ENCODE data around the gene NCBP2L.

Gene NCBP2L

DNA sequence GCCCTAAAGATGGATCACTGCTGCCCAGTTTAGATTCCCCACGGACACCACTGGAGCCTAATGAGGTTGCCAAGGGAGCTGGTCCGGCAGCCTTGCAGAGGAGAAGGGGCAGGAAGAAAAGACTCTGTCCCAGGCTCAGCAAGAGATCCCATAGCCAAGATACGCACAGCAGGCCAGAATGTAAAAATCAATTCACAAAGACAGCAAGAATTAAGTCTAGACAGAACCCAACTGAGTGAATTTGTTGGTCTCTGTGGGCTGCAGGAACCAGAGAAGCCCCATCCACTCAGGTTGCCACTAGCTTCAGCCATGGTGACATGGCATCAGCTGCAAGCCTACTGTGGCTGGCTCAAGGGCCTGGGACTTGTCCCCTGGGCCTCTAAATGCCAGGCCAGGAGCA is 24.8 kb upstream of the NCBP2L start:
- DNase-seq (ENCODE audit: low read depth, low spot score), result no peak

DNA sequence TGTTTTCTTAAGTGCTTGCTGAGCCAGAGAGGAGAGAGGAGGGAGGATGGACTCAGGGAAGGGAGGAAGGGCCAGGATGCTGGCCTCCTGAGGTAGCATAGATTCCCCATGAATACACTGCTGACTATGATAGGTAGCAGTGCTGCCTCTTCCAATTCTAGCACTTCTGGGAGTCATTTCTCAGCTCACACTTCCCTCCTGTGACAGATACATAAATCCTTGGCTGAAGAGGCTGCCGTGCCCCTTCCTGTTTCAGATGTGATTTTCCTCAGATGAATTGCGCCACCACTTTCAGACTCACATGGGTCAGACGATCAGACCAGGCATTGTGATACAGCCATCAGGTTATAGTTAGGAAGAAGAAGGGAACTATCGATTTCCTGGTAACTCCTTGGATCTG is 24.3 kb upstream of the NCBP2L start:
- no peak for DNase-seq (ENCODE audit: low read depth, low spot score)

- no peak for DNase-seq (ENCODE audit: low read depth, low spot score)
Measured at GRCh38 chrX:107755721-107756120, 21.8 kb upstream of the NCBP2L start.

DNA sequence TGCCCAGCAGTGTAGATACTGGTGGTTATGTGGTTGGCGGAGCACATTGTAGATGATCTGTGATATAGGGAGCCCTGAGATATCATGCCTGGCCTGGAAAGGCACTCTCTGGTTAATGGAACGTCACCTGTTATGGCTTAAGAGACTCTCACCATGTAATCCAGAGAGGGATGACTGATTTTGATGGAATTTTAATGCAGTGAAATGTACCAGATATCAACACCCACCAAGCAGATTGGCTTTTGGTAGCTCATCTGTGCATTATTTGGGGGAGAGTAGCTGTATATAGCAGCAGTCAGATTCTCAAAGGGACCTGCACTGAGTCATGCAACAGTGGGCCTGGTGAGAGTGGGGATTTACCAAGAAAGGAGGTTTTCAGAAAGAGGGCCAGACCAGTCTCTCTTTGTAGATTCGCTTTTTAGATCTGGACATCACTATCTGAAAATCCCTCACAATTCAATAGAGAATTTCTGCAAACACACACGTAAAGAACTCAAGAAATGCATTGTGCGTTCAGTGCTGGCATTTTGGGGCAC is 19.2 kb upstream of the NCBP2L start:
- DNase-seq (ENCODE audit: low read depth, low spot score), result no peak

- DNase-seq (ENCODE audit: low read depth, low spot score), result no peak
Measured at GRCh38 chrX:107760304-107761077, 17.0 kb upstream of the NCBP2L start.

DNA sequence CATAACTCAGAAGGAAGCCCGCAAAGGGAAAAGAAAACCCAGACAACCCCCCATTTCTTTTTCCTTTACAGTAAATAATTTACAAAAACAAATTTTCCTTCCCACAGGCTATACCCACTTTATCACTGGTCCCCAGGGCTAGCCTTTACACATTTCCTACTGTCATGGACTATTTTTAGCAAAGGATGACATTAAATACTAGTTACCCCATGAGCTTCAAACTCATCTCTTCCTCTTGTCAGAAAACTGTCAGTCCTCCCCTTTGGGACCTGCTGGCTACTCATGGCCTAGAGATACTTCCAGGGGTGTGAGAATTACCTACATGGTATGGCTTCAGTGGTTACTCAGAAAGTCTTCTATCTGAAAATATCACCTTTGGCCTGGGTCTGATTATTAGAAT is 13.9 kb upstream of the NCBP2L start:
- no peak for DNase-seq (ENCODE audit: low read depth, low spot score)

GRCh38 chrX:107764845-107765608 is 12.5 kb upstream of the NCBP2L start:
- DNase-seq (ENCODE audit: low read depth, low spot score), result no peak

GRCh38 chrX:107766470-107767150 is 10.9 kb upstream of the NCBP2L start:
- peak; percentile 56 for DNase-seq (ENCODE audit: low read depth, low spot score)

DNA sequence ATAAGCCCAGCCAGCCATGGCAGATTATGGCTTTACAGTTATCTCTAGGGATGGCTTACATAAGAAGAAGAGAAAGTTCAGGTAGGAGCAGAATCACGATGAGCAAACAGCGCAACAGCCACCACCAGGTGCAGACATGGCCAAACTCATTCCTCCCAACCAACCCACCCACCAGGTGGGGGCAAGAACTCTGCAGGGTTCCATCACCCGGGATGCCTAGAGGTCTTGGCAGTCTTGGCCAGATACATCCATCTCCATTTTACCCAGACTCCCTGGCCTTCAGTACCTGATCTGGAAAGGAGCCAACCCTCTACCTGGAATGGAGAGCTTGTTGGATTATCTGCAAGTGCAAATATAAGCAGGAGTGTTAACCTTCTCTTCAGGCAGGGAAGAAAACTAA is 9.5 kb upstream of the NCBP2L start:
- no peak for DNase-seq (ENCODE audit: low read depth, low spot score)

DNA sequence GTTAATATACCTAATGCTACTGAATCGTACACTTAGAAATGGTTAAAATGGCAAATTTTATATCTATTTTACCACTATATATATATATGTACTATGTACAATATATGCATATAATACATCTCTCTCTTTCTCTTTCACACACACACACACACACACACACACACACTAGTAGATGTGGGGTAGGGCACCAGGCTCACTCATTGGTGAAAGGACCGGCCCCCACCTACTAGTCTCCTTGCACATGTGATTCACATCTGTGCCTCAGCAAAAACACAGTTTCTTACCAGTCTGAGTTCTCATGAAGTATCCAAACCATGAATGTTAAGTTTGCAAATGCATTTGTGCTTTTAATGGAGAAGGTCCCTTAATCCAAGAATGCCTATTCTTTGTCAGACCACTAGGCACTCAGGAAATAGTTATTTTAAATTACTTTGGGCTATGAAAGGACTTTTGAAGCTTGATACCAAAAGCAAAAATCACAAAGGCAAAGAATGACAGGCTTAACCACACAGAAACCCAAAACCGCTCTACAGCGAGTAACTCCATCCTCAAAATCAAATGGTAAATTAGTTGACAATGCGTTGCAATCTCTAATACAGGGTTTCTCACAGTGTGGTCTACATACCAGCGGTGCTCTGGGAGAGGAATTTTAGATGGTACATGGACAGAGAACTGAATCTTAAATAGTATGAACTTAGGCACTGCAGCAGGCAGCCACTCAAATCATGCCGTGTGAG is 7.8 kb upstream of the NCBP2L start:
- DNase-seq (ENCODE audit: low read depth, low spot score), result no peak

DNA sequence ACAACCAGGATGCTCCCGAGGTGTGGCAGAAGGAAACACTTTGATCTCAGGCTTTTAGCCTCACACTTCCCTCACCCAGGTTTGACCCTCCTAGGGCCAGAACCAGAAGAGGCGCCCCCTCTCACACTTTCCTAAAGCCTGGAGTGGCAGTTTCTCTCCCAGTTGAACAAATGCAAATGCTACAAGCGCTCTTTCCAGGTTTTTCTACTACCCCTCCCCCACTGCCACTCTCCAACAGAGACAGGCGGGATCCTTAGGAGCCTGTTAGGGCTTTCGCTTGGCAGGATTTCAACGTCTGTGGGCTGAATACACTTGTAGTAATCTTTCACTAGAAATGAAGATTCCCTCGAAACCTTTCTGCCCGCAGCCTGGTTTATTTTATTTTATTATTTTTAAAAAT is 4.3 kb upstream of the NCBP2L start:
- peak; percentile 68 for DNase-seq (ENCODE audit: low read depth, low spot score)

DNA sequence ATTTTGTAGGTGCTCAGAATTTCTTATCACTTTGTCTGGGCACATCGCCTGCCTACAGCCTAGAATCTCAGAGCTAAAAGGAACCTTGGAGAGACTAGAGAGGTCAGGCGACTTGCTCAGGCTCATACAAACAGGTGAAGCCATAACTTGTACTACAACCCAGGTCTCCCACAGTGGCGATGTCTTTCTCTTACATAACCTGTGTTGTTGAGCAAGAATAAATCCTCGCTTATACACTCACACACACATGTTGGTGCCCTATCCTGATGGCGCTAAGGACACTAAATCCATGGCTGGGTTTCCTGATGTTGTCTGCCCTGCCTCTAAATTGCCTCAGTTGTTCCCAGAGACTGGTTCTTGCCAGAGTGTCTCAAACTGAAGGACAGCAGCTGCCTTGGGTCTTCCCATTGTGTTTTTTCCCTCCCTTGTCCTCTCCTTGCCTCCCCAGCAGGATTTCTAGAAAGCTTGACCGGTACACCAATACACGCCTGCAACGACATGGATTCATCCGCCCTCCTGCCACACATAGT is 3.6 kb upstream of the NCBP2L start:
- DNase-seq (ENCODE audit: low read depth, low spot score), result no peak

DNA sequence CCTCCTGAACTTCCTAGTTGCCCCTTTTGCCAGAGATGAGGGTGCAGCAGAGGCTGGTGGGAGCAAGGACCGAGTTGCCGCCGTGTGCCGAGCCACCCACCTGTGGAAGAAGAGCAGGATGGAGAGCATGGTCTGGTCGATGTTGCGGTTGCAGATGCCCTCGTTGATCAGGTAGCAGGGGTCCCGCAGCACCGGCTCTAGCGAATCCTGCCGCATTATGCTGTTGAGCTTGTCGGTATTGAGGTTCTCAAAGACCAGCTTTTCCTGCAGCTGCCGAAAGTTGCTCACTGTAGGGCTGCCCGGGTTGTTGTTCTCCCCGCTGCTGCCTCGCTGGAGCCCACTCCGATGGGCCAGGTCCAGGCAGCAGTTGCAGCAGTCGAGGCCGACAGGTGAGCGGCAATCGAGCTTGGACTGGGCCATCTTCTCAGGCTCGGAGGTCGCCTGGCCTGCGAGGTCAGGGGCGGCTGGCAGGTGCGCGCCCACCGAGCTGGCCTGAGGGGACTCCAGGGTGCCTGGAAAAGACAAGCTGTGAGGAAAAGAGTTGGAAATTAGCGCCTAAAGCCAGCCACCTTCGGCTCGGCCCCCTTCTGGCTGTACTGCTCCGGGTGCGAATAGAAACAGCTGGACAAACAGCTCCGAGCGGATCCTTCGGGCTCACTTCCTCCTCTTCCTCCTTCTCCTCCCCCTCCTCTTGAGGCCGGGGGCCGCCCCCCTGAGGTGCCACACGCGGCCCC is 2.4 kb upstream of the NCBP2L start:
- DNase-seq (ENCODE audit: low read depth, low spot score), result no peak

DNA sequence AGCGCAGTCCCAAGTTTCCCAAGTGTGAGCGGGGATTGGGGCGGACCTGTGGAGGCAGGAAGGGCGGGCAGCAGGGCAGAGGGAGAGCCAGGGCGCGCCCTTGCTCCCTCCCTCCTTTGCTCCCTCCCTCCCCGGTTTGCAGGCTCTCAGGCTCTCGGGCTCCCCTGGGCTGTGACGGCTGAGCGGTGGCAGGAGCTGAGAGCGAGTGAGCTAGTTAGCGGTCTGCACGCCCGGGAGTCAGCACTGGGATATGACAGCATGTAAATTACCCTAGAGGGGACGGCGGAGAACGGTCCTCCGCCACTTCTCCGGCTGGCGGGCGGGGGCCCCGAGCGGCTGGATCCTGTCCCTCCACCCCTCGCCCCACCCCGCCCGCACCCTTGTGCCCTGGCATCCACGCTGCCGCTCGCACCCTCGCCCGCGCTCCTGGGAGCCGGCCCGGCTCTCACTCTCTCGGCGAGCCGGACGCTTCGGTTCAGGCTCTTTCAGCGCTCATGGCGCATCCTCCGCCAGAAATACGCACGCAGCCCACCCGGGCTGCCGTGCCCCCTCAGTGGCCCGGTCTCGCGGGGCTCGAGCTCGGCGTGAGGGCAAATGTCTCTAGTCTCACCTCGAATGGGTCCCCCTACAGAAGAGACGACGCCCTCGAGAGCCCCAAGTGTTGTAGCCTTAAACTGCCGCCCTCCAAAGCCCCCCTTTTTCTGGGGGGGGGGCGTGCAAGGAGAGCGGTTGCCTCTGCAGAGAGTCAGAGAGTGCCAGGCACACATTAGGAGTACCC is 1.6 kb upstream of the NCBP2L start, which contains the start of gene TSC22D3:
Gene TSC22D3 (minus strand): TSS at position 54 of the 778 bp plus-strand sequence. CDS start 368 bp downstream, outside the sequence.
- peak; percentile 84 for DNase-seq (ENCODE audit: low read depth, low spot score)

GRCh38 chrX:107776649-107777535 is 641 bp upstream of the NCBP2L start:
- peak; percentile 94 for DNase-seq (ENCODE audit: low read depth, low spot score)

DNA sequence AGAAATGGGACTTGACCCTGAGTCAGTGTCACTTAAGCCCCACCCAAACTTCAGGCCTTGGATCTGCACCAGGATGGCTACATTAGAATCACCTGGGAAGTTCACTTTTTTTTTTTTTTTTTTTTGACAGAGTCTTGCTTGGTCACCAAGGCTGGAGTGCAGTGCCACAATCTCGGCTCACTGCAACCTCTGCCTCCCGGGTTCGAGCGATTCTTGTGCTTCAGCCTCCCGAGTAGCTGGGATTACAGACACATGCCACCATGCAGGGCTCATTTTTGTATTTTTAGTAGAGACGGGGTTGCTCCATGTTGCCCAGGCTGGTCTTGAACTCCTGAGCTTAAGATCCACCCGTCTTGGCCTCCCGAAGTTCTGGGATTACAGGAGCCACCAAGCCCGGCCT is 3.0 kb downstream of the NCBP2L start:
- DNase-seq (ENCODE audit: low read depth, low spot score), result no peak

- DNase-seq (ENCODE audit: low read depth, low spot score), result no peak
Measured at GRCh38 chrX:107787827-107788226, 10.3 kb downstream of the NCBP2L start.

DNA sequence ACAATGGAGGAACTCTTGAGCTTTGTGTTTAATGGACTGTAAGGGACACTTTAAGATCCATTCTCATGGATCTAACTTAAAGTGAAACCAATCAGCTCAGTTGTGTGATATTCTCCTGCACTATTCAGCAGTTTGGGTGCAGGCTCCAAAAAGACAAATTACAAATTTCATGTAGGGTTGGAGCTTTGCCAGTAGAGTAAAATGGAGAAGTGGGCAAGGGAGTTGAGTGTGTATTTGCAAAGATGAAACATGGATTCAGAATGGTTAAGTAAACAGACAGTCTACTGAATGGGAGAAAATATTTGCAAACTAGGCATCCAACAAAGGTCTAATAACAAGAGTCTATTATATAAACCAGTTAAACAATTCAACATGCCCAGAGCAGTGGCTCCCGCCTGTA is 26.9 kb downstream of the NCBP2L start:
- no peak for DNase-seq (ENCODE audit: low read depth, low spot score)

GRCh38 chrX:107805179-107805578 is 27.6 kb downstream of the NCBP2L start:
- no peak for DNase-seq (ENCODE audit: low read depth, low spot score)

Measured in ELF-1 (cell line).